Measurements from ENCODE around the gene ATP8A2. TPM values are rescaled to one million over a fixed set of nuclear protein-coding genes. Genes with fewer than 3 reads are reported as not detected.

ATP8A2 gene
- polyA plus RNA-seq, 1 donor from 2014 or later, result 11.9 TPM

DNA sequence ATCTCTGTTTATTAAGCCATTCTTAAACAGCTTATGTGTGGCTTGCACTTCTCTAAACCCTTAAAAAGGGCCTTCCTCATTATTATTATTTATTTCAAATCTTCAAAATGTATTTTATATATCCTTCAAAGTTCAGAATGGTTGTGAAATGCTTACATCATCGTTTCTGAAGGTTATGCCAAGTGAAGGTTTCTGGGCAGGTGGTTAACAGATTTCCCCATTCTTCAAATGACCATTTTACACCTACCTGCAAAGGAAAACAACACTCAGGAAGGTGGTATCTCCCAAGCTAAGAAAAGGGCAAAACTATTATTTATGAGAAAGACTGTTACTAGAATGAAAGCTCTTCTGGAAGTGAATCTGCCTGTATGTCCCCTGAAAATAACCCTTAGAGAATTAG is 488.5 kb downstream of the ATP8A2 start:
- Histone ChIP-seq H3K9me3 (ENCODE audit: low read length) (no peaks in the 10 kb centered on the region), H3K27me3 (ENCODE audit: insufficient read depth, low read depth, low read length) (no peaks in the 10 kb centered on the region), H3F3A (ENCODE audit: insufficient read depth, low read length, poor library complexity, severe bottlenecking) (no peaks in the 10 kb centered on the region), H3K4me3 (ENCODE audit: low read length) (no peak overlapping the region), H2AFZ (ENCODE audit: low read depth, low read length) (no peak overlapping the region), H3K9ac (ENCODE audit: low read length) (no peak overlapping the region), H3K79me2 (replicated peaks; ENCODE audit: insufficient read depth, low read length) (no peaks in the 10 kb centered on the region), H3K27ac (ENCODE audit: low read length) (no peak overlapping the region), H3K36me3 (ENCODE audit: insufficient read depth, low read length) (no peaks in the 10 kb centered on the region), H3K9me2 (ENCODE audit: insufficient read depth, low read length) (no peaks in the 10 kb centered on the region), H3K4me2 (ENCODE audit: low read length) (no peak overlapping the region), H4K20me1 (ENCODE audit: insufficient read depth) (no peaks in the 10 kb centered on the region)
- TF ChIP-seq TAF1 (IDR thresholded peaks at IDR 0.05; ENCODE audit: low read depth) (no peak), EZH2 (IDR thresholded peaks at IDR 0.05; ENCODE audit: borderline replicate concordance, insufficient read depth, low read length, poor library complexity, severe bottlenecking) (no peak), RAD21 (conservative IDR thresholded peaks at IDR 0.05) (no peak), MXI1 (conservative IDR thresholded peaks at IDR 0.05; ENCODE audit: poor library complexity, severe bottlenecking) (no peak), EP300 (conservative IDR thresholded peaks at IDR 0.05; ENCODE audit: poor library complexity, severe bottlenecking) (no peak), SMC3 (conservative IDR thresholded peaks at IDR 0.05; ENCODE audit: poor library complexity) (no peak), POLR2AphosphoS5 (IDR thresholded peaks at IDR 0.05) (no peak)
- TF ChIP-seq, protein P1, sequence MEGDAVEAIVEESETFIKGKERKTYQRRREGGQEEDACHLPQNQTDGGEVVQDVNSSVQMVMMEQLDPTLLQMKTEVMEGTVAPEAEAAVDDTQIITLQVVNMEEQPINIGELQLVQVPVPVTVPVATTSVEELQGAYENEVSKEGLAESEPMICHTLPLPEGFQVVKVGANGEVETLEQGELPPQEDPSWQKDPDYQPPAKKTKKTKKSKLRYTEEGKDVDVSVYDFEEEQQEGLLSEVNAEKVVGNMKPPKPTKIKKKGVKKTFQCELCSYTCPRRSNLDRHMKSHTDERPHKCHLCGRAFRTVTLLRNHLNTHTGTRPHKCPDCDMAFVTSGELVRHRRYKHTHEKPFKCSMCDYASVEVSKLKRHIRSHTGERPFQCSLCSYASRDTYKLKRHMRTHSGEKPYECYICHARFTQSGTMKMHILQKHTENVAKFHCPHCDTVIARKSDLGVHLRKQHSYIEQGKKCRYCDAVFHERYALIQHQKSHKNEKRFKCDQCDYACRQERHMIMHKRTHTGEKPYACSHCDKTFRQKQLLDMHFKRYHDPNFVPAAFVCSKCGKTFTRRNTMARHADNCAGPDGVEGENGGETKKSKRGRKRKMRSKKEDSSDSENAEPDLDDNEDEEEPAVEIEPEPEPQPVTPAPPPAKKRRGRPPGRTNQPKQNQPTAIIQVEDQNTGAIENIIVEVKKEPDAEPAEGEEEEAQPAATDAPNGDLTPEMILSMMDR (IDR thresholded peaks at IDR 0.05; ENCODE audit: poor library complexity, severe bottlenecking), result no peak
- TF ChIP-seq, protein P2, sequence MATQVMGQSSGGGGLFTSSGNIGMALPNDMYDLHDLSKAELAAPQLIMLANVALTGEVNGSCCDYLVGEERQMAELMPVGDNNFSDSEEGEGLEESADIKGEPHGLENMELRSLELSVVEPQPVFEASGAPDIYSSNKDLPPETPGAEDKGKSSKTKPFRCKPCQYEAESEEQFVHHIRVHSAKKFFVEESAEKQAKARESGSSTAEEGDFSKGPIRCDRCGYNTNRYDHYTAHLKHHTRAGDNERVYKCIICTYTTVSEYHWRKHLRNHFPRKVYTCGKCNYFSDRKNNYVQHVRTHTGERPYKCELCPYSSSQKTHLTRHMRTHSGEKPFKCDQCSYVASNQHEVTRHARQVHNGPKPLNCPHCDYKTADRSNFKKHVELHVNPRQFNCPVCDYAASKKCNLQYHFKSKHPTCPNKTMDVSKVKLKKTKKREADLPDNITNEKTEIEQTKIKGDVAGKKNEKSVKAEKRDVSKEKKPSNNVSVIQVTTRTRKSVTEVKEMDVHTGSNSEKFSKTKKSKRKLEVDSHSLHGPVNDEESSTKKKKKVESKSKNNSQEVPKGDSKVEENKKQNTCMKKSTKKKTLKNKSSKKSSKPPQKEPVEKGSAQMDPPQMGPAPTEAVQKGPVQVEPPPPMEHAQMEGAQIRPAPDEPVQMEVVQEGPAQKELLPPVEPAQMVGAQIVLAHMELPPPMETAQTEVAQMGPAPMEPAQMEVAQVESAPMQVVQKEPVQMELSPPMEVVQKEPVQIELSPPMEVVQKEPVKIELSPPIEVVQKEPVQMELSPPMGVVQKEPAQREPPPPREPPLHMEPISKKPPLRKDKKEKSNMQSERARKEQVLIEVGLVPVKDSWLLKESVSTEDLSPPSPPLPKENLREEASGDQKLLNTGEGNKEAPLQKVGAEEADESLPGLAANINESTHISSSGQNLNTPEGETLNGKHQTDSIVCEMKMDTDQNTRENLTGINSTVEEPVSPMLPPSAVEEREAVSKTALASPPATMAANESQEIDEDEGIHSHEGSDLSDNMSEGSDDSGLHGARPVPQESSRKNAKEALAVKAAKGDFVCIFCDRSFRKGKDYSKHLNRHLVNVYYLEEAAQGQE (IDR thresholded peaks at IDR 0.05; ENCODE audit: borderline replicate concordance), result no peak

DNA sequence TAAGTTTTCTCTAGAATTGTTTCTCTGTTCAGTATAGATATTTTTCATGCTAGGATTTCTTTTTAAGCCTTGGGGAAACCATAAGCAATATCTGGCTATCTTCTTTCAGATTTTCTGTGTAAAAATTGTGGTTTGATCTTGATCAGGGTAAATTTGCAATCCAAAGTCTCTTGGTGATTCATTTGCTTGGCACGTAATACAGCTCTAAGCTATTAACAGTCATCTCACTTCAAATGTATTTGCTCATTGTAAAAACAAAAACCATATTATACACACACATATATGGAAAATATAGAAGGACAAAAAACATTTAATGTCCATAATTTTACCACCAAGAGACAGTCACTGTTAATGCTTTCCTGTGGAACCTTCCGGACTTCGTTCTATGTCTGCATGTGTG is 489.1 kb downstream of the ATP8A2 start:
- Histone ChIP-seq H3K79me2 (replicated peaks; ENCODE audit: insufficient read depth, low read length) (no peaks in the 10 kb centered on the region), H3F3A (ENCODE audit: insufficient read depth, low read length, poor library complexity, severe bottlenecking) (no peaks in the 10 kb centered on the region), H2AFZ (ENCODE audit: low read depth, low read length) (no peak overlapping the region), H4K20me1 (ENCODE audit: insufficient read depth) (no peaks in the 10 kb centered on the region), H3K4me2 (ENCODE audit: low read length) (no peak overlapping the region), H3K27ac (ENCODE audit: low read length) (no peak overlapping the region), H3K9me3 (ENCODE audit: low read length) (no peaks in the 10 kb centered on the region), H3K9ac (ENCODE audit: low read length) (no peak overlapping the region), H3K4me3 (ENCODE audit: low read length) (no peak overlapping the region), H3K9me2 (ENCODE audit: insufficient read depth, low read length) (no peaks in the 10 kb centered on the region), H3K27me3 (ENCODE audit: insufficient read depth, low read depth, low read length) (no peaks in the 10 kb centered on the region), H3K36me3 (ENCODE audit: insufficient read depth, low read length) (no peaks in the 10 kb centered on the region)
- TF ChIP-seq RAD21 (conservative IDR thresholded peaks at IDR 0.05), result no peak
- TF ChIP-seq EZH2 (IDR thresholded peaks at IDR 0.05; ENCODE audit: borderline replicate concordance, insufficient read depth, low read length, poor library complexity, severe bottlenecking), result no peak
- no peak for TF ChIP-seq POLR2AphosphoS5 (IDR thresholded peaks at IDR 0.05)

DNA sequence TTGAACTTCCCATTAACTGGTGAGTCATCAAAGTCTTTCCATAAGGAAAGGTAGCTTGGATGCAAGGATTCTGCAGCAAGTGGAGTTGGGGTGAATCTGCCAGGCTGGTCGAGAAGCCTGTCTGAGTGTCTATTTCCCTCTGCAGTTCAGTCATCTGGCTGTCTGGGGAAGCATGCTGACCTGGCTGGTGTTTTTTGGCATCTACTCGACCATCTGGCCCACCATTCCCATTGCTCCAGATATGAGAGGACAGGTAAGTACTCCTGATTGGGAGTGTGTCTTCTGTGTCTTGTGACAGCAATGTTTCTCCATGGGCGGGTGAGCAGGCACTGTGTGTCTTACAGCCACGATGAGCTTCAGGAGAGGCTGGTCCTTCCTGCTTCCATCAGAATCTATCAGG is 490.4 kb downstream of the ATP8A2 start:
- Histone ChIP-seq H3K27ac (ENCODE audit: low read length) (no peak overlapping the region), H3K9me2 (ENCODE audit: insufficient read depth, low read length) (no peaks in the 10 kb centered on the region), H3K4me3 (ENCODE audit: low read length) (no peak overlapping the region), H3F3A (ENCODE audit: insufficient read depth, low read length, poor library complexity, severe bottlenecking) (no peaks in the 10 kb centered on the region), H4K20me1 (ENCODE audit: insufficient read depth) (no peaks in the 10 kb centered on the region), H3K9me3 (ENCODE audit: low read length) (no peaks in the 10 kb centered on the region), H3K79me2 (replicated peaks; ENCODE audit: insufficient read depth, low read length) (no peaks in the 10 kb centered on the region), H3K4me2 (ENCODE audit: low read length) (no peak overlapping the region), H3K36me3 (ENCODE audit: insufficient read depth, low read length) (no peaks in the 10 kb centered on the region), H3K9ac (ENCODE audit: low read length) (no peak overlapping the region), H2AFZ (ENCODE audit: low read depth, low read length) (no peak overlapping the region), H3K27me3 (ENCODE audit: insufficient read depth, low read depth, low read length) (no peaks in the 10 kb centered on the region)
- no peak for TF ChIP-seq TAF1 (IDR thresholded peaks at IDR 0.05; ENCODE audit: low read depth)
- TF ChIP-seq, protein P1 (IDR thresholded peaks at IDR 0.05; ENCODE audit: poor library complexity, severe bottlenecking), result no peak
- no peak for TF ChIP-seq EP300 (conservative IDR thresholded peaks at IDR 0.05; ENCODE audit: poor library complexity, severe bottlenecking)
